Ecto neural progenitor cell (in vitro differentiated cells): ENCODE measurements around the gene RORC.
"Not testable (repeated sequence)": the region's sequence is repeated elsewhere in the genome, so short reads cannot be mapped to it uniquely, and the experiment has no call there.

Experiments used
- DNase-seq: peaks from one replicate; pipeline ENCODE4 v3.0.0-alpha.2; 2018; ENCODE audit warnings: low spot score

RORC gene

DNA sequence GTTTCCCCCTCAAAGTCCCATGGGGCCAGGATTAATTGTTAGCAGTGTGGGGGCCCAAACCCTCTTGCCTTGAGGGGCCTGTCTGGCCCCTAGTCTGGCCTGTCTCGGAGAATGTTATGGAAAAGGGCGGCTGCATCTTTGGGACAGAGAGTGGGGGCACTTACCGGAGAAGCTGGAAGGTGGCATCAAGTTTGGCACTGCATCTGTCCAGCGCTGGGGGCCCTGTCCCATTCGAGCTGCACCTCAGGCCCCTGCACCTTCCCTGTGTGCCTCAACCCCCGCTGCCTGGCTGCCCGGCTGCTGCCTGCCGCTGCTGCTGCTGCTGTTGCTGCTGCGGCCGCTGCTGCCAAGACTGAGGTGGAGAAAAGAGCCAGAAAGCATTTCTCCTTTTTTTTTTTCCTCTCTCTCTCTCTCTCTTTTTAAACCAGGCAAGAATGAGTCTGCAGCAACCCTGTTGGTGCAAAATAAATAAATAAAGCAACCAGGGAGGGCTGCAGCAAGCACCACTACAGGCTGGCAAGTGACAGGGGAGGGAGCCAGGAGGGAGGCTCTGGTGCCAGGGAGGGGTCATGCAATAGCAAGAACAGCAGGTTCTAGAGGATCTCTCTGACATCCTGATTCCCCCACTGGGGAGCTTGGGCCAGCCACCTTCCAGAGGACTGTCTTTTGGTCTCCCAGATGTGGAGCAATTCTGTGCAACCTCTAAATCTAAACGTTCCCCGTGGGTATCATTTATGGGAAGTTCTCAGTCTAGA is 26.4 kb downstream of the RORC start, which contains the start of gene LINGO4:
TSS of gene LINGO4 (minus strand) at position 354 of the 755 bp plus-strand sequence. CDS start 2,715 bp downstream, outside the sequence.
- no peak for DNase-seq

GRCh38 chr1:151803915-151804314 is 27.7 kb downstream of the RORC start:
- no peak for DNase-seq

DNA sequence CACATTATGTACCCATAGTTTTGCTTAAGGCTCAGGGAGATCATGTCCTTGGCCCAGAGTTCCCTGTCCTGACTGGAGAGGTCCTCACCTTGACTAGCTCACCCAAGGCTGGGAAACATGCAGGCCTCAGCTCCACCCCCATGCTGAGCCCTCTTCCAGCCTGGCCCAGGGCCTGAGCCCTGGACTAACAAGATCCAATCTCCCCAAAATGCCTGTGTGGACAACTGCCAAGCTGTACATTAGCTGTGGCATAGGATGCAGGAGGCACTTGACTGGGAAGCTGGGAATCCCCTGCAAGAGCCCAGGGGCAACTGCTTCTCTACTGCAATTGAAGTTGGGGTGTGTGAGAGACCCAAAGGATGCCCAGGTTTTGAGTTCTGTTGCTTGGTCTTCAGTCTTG is 28.4 kb downstream of the RORC start:
- DNase-seq: no peak

GRCh38 chr1:151802372-151802771 is 29.2 kb downstream of the RORC start:
- no peak for DNase-seq

DNA sequence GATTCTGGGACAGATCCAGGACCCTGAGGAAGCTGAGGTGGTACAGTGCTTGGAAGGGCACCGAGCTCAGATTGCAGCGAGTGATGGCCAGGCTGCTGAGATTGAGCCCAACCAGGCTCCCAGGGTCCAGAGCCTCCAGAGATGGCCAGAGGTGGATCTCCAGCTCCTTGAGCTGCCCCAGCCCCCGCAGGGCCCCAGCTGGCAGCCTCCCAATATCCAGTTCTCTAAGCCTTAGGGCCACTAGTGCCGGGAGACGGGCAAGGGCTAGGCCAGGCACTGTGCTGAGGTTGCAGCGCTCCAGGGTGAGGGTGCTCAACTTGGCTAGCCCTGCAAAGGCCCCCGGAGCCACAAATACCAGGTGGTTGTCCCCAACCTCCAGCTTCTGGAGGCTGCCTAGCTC is 29.8 kb downstream of the RORC start:
- no peak for DNase-seq

DNA sequence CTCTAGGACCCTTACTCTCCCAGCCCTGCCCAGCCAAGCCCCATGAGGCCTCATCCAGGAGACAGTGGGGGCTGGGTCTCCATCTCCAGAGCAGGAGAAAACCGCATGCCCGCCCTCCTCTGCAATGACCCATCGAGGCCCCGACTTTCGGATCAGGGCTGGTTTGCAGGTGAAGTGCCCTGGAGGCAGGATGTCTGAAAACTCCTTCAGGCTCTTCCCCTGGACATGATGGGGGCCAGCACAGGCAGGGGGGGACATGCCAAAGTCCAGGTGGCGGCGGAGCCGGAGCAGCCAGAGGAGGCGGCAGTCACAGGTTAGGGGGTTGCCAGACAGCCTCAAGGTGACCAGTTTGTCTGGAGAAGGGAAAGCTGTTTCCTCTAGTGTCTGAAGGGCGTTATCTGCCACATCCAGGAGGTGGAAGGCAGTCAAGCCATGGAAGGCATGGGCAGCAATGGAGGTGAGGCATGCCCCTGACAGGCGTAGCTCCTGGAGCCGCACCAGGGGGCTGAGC is 30.2 kb downstream of the RORC start:
- no peak for DNase-seq

GRCh38 chr1:151800830-151801229 is 30.8 kb downstream of the RORC start:
- DNase-seq: no peak

GRCh38 chr1:151799179-151800022 is 32.2 kb downstream of the RORC start:
- DNase-seq: peak; percentile 56

- DNase-seq: no peak
Measured at GRCh38 chr1:151798571-151798970, 33.0 kb downstream of the RORC start.

DNA sequence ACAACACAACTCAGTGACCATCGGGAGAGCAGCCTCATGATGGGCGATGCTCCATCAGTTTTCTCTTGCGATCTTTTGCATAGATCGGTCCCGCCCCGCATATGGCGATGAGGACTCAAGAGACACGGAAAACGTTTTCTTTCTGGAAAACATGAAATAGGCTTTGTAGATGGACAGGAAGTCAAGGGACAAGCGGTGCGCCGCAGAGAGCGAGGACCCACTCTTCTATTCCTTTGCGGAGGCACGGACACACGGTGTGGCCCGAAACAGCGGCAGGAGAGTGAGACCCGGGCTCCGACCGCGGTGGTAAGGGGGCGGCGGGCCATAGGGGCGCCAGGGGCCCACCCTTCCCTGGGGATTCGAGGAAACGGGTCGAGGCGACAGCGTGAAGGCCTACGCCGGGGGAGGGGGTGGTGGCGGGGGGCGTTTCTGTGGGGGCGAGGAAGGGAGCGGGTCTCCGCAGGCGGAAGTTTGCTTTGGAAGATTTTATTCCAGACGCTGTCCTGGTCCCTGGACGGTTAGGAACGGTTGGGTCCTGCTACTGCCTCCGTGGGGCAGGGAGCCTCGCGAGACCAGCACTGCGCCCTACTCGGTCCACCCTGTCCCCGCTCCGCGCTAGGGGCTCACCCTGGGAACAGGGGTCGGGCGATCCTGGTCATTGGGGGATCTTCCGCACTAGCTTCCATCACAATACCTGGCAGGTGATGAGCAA is 40.5 kb downstream of the RORC start:
- DNase-seq: peak; percentile 58

DNA sequence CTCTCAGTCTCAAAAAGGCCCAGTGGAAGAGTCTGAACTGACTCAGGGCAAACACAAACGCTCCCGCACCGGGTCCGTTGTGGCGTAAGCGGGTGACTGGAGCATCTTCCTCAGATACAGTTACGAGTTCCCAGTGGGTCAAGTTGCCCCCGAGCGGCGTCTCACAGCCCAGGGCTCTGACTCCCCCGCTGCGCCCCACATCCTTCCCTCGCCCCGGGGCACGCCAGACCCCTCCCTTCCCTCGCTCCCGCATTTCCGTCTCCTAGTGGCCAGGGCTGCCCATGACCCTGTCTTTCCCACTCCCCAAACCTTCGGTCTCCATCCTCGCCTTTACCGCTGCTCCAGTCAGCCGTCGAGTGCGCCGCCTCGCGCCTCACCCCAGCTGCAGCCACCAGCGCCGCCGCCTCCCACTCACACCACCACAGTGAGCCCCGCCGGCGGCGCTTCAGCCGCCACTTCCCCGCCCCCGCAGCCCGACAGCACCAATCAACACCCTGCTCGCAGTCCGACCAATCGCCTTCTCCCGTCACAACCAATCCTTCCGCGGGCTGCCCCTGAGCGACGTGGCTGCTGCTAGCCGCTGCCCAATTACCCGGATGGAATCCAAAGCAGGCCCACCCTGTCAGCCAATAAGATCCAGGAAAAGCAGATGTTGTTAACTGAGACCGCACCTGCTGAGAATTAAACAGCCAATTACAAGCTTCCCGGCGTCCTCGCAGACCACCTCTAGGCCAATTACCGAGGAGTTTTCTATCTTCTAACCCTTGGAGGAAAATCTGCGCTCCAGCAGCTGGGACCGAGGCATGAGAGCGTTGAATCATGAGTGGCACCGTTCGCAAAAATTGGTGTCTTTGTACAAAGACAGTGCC is 41.3 kb downstream of the RORC start, which contains the start of gene TDRKH:
TSS of gene TDRKH (minus strand) at position 430 of the 869 bp plus-strand sequence. CDS start 7,478 bp downstream, outside the sequence.
- peak; percentile 99 for DNase-seq

- DNase-seq: no peak
Measured at GRCh38 chr1:151787689-151788088, 43.9 kb downstream of the RORC start.

- no peak for DNase-seq
Measured at GRCh38 chr1:151783796-151784195, 47.8 kb downstream of the RORC start.

DNA sequence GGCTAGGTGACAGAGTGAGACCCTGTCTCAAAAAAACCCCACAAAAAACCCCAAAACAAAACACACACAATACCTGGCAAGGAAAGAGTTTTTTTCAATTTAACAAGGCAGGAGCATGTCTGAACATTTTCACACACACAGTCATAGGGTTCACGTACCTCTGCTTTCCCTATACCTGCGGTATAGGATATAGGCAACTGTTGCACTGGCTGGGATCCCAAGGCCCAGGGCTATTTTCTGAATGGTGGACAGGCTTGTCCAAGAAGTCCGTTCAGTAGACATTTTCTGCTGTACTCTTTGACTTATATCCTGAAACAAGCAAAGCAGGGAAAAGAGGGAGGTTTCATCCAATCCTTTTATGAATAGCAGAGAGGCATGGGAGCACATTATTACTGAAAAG is 48.9 kb downstream of the RORC start:
- DNase-seq: no peak

GRCh38 chr1:151782026-151782425 is 49.6 kb downstream of the RORC start:
- DNase-seq: not testable (repeated sequence)

GRCh38 chr1:151780736-151781135 is 50.9 kb downstream of the RORC start:
- DNase-seq: not testable (repeated sequence)

- DNase-seq: no peak
Measured at GRCh38 chr1:151779852-151780251, 51.8 kb downstream of the RORC start.

GRCh38 chr1:151777317-151777716 is 54.3 kb downstream of the RORC start:
- DNase-seq: no peak

DNA sequence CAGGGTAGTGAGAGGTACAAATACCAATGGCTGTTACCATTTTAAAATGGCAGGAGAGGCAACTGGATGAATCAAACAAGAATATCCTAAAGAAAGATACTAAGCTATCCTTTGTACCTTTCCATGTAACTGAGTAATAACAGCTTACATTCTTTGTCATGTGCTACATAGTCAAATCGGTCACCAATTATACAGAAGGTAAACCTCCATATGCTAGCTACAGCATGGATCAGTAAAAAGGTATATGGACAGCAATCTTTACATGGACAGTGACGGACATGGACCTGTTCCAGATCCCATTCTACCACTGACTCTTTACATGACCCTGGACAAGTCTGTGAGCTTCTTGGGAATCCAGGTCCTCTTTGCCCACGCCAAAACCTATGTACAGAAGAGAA is 54.9 kb downstream of the RORC start:
- DNase-seq: no peak

DNA sequence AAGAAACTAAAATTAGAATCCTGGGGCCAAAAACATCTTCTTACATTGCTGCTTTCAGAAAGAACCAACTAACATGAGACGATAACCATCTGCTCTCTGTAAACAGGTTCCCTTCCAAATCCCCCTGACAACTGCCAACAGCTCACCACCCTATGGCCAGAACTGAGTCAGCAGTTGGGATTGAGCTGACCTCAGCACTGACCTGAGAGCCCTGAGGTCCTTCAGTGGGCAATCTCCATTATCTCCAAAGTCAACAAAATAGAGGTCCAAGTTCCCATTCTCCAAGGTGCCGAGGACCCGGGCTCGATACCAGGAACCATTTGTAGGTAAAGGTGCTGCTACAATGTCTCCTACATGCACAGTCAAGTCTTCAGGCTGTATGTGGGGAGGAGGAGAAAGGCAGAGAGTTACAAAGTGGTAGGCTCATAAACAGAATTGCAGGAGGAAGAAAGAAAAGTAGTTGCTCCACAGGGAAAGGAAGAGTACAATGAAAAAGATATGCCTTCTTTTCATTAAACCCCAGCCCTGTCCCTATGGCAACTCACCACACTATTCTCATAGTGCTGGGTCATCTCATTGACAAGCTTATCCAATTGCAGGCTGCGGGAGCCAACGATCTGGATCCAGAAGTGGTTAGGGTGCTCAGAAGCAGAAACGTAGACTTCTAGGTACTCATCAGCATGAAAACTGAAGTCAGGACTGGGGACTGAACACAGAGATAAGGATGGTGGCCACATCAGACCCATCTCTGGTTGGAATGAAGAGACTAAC is 55.5 kb downstream of the RORC start:
- DNase-seq: no peak
